Vagina (tissue), 2 donors: ENCODE measurements around the gene RNASE7. TPM values are rescaled to one million over a fixed set of nuclear protein-coding genes. Genes with fewer than 3 reads are reported as not detected.

Experiments used
- DNase-seq, 2 donors: peaks; one replicate each; pipeline ENCODE4 v3.0.0-alpha.2; 2017; ENCODE audit errors: extremely low spot score in 2 of 2
- H3K27ac ChIP-seq: fragments of 200-600 bp; sonication (generic); one replicate; pipeline ENCODE4 v1.5.1; 2019
- H3K27me3 ChIP-seq: fragments of 200-600 bp; sonication (generic); one replicate; pipeline ENCODE4 v1.5.1; 2019
- H3K36me3 ChIP-seq, 2 donors: fragments of 200-600 bp; sonication (generic); one replicate each; pipeline ENCODE4 v1.5.1; 2017 to 2019
- H3K4me1 ChIP-seq: fragments of 200-600 bp; sonication (generic); one replicate; pipeline ENCODE4 v1.5.1; 2019
- H3K4me3 ChIP-seq, 2 donors: fragments of 200-600 bp; sonication (generic); 1 replicate in 1 of 2; 2 replicates in 1 of 2; pipeline ENCODE4 v1.5.1; 2016 to 2019
- H3K9me3 ChIP-seq: fragments of 200-600 bp; sonication (generic); one replicate; pipeline ENCODE4 v1.5.1; 2019
- CTCF ChIP-seq, 3 experiments: fragments of 450-650 bp in 2 of 3; fragments of 200-600 bp in 1 of 3; sonication (generic) in 1 of 3; IDR thresholded peaks; one replicate each; pipeline ENCODE4 v1.5.1; 2017 to 2019; ENCODE audit warnings: antibody characterized with exemption in 3 of 3, mild to moderate bottlenecking in 2 of 3, moderate library complexity in 2 of 3
- POLR2A ChIP-seq, 2 donors: fragments of 450-650 bp; IDR thresholded peaks; one replicate each; pipeline ENCODE4 v1.6.1; 2017; ENCODE audit warnings: antibody characterized with exemption in 2 of 2, mild to moderate bottlenecking in 2 of 2, moderate library complexity in 2 of 2
- POLR2AphosphoS5 ChIP-seq, 2 donors: sonication (generic); formaldehyde crosslinking; IDR thresholded peaks; one replicate each; pipeline ENCODE4 v1.9.0; 2017; ENCODE audit warnings: antibody characterized with exemption in 2 of 2, mild to moderate bottlenecking in 2 of 2, low read depth in 1 of 2; ENCODE audit not compliant: insufficient read depth in 1 of 2
- intact Hi-C: fragments of 100-400 bp; cut with DNase I; formaldehyde crosslinking; loops from one replicate; pipeline ENCODE4 v1.15.1; 2023
- total RNA-seq: library from RNA; depleted of rRNA; stranded (reverse); fragments of >200 nt; gene quantifications from one replicate; pipeline ENCODE4 v1.2.3, GENCODE V29; 2016

The RNASE7 gene
- total RNA-seq, 1 donor from 2014 or later = 18.2 TPM

DNA sequence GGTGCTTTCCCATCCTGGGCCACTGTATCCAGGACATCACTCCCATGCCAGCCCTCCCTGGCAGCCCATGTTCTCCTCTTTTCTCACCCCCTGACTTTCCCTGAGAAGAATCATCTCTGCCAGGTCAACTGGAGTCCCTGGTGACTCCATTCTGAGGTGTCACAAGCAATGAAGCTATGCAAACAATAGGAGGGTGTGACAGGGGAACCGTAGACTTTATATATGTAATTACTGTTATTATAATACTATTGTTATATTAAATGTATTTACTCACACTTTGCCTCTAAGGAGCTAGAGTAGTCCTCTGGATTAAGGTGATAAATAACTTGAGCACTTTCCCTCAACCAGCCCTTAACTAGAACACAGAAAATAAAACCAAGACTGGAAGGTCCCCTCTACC lies 47.1 kb downstream of the RNASE7 start:
- TF ChIP-seq POLR2AphosphoS5 (IDR thresholded peaks at IDR 0.05; ENCODE audit: insufficient read depth in 1 of 2, low read depth in 1 of 2) (no peak), CTCF (IDR thresholded peaks at IDR 0.05) (no peak), POLR2A (IDR thresholded peaks at IDR 0.05) (no peak)
- H3K27ac ChIP-seq = no peak overlapping the region
- no peak overlapping the region for H3K4me3 ChIP-seq
- intact Hi-C loops = no loop called here
- DNase-seq = no peak
- no peaks in the 10 kb centered on the region for H3K27me3 ChIP-seq
- peaks cover 0 to 51% of the 10 kb centered on the region in 2 donors for H3K36me3 ChIP-seq
- peaks cover 11% of the 10 kb centered on the region for H3K4me1 ChIP-seq
- H3K9me3 ChIP-seq = no peaks in the 10 kb centered on the region

DNA sequence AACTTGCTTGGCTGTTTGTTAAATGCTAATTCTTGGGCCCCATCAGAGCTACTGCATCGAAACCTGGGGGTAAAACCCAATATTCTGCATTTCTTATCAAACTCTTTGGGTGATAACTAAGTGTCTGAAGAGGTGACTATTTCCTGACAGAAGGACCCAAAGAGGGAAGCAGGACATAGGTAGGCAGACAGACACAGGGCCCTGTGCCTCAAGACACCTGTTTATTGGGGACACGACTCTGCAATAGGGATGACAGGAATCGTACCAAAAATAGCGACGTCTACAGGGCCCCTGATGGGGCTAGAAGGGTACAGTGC lies 47.7 kb downstream of the RNASE7 start:
- no peak overlapping the region for H3K4me3 ChIP-seq
- peaks cover 11% of the 10 kb centered on the region for H3K4me1 ChIP-seq
- H3K9me3 ChIP-seq = no peaks in the 10 kb centered on the region
- no peak for DNase-seq
- no peaks in the 10 kb centered on the region for H3K27me3 ChIP-seq
- peaks cover 0 to 45% of the 10 kb centered on the region in 2 donors for H3K36me3 ChIP-seq
- intact Hi-C loops = loop anchor here (5.0 kb wide), 1 partner anchor 73 kb away; no protein-coding TSS in a partner anchor
- TF ChIP-seq POLR2A (IDR thresholded peaks at IDR 0.05) = no peak
- no peak for TF ChIP-seq POLR2AphosphoS5 (IDR thresholded peaks at IDR 0.05; ENCODE audit: insufficient read depth in 1 of 2, low read depth in 1 of 2)
- no peak for TF ChIP-seq CTCF (IDR thresholded peaks at IDR 0.05)
- H3K27ac ChIP-seq = no peak overlapping the region

- Histone ChIP-seq H3K27ac (no peak overlapping the region), H3K4me3 (no peak overlapping the region), H3K9me3 (no peaks in the 10 kb centered on the region), H3K4me1 (peaks cover 7% of the 10 kb centered on the region), H3K27me3 (no peaks in the 10 kb centered on the region), H3K36me3 (peaks cover 0 to 40% of the 10 kb centered on the region in 2 donors)
- intact Hi-C loops = loop anchor here (5.0 kb wide), 1 partner anchor 73 kb away; no protein-coding TSS in a partner anchor
- no peak for DNase-seq
- peak in 1 of 2 donors; percentile 30 for TF ChIP-seq POLR2AphosphoS5 (IDR thresholded peaks at IDR 0.05; ENCODE audit: insufficient read depth in 1 of 2, low read depth in 1 of 2)
- peak in 1 of 3 experiments; percentile 23 for TF ChIP-seq CTCF (IDR thresholded peaks at IDR 0.05)
- TF ChIP-seq POLR2A (IDR thresholded peaks at IDR 0.05) = no peak
Observed at GRCh38 chr14:21090194-21090939, 48.2 kb downstream of the RNASE7 start.

GRCh38 chr14:21090940-21091663 lies 48.9 kb downstream of the RNASE7 start:
- Histone ChIP-seq H3K4me1 (peaks cover 12% of the 10 kb centered on the region), H3K9me3 (no peaks in the 10 kb centered on the region), H3K27ac (no peak overlapping the region), H3K4me3 (no peak overlapping the region), H3K36me3 (peaks cover 0 to 33% of the 10 kb centered on the region in 2 donors), H3K27me3 (no peaks in the 10 kb centered on the region)
- DNase-seq = no peak
- intact Hi-C loops = loop anchor here (5.0 kb wide), 1 partner anchor 74 kb away; no protein-coding TSS in a partner anchor
- TF ChIP-seq POLR2AphosphoS5 (IDR thresholded peaks at IDR 0.05; ENCODE audit: insufficient read depth in 1 of 2, low read depth in 1 of 2) = no peak
- TF ChIP-seq CTCF (IDR thresholded peaks at IDR 0.05) = no peak
- no peak for TF ChIP-seq POLR2A (IDR thresholded peaks at IDR 0.05)
